ENCODE data around the gene PRTFDC1. TPM values are rescaled to one million over a fixed set of nuclear protein-coding genes. Genes with fewer than 3 reads are reported as not detected.

PRTFDC1 gene
- total RNA-seq, 2 experiments from 2014 or later = 2.2 to 2.7 TPM

DNA sequence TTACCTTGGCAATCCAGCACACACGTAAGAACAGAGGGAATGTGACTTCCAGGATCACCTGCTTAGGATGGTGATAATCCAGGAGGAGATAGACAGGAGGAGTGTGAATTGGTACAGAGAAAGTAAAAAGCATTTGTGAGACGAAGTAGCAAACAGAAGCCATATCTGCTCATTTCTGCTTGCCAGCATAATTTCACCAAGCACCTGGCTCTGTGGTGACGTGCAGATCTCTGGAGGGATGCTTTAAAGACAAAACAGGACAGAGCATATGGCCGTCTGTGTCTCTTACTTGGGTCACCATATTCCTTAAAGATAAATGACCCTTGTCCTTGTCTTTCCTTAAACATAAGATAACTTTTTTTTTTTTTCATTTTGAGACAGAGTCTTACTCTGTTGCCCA is 138.6 kb downstream of the PRTFDC1 start:
- peaks cover 7% of the 10 kb centered on the region for H3K4me1 Mint-ChIP-seq (ENCODE audit: low read depth)
- intact Hi-C loops (cut with micrococcal nuclease) = no loop called here
- CTCF ChIA-PET = no interaction called here
- H3K27ac Mint-ChIP-seq = no peak overlapping the region
- POLR2A ChIA-PET = no interaction called here
- no peaks in the 10 kb centered on the region for H3K36me3 Mint-ChIP-seq (ENCODE audit: low read depth)
- TF ChIP-seq, protein P1, sequence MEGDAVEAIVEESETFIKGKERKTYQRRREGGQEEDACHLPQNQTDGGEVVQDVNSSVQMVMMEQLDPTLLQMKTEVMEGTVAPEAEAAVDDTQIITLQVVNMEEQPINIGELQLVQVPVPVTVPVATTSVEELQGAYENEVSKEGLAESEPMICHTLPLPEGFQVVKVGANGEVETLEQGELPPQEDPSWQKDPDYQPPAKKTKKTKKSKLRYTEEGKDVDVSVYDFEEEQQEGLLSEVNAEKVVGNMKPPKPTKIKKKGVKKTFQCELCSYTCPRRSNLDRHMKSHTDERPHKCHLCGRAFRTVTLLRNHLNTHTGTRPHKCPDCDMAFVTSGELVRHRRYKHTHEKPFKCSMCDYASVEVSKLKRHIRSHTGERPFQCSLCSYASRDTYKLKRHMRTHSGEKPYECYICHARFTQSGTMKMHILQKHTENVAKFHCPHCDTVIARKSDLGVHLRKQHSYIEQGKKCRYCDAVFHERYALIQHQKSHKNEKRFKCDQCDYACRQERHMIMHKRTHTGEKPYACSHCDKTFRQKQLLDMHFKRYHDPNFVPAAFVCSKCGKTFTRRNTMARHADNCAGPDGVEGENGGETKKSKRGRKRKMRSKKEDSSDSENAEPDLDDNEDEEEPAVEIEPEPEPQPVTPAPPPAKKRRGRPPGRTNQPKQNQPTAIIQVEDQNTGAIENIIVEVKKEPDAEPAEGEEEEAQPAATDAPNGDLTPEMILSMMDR (IDR thresholded peaks at IDR 0.05) = no peak
- H3K27me3 Mint-ChIP-seq = no peaks in the 10 kb centered on the region
- DNase-seq (no peak), ATAC-seq (no peak)
- H3K4me3 Mint-ChIP-seq = no peak overlapping the region
- no peaks in the 10 kb centered on the region for H3K9me3 Mint-ChIP-seq

DNA sequence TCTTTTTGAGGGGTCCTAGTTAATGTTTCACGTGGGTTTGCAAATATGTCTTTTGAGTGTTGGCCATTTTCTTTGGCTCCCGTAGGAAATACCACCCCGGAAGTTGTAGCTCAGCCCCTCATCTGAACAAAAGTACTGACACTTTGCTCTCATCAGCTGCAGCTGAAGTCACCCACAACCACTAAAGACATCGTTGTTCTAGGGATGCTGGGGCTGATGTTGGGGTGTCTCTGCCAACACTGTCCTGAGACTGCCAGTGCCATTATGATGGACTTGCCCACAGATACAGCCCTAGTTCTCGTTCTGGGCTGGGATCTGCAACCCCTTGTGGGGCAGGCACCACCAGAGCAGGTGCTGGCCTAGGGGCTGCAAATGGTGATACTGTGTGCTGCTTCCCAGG is 146.1 kb downstream of the PRTFDC1 start:
- no peaks in the 10 kb centered on the region for H3K4me1 Mint-ChIP-seq (ENCODE audit: low read depth)
- ATAC-seq (no peak), DNase-seq (no peak)
- no peak overlapping the region for H3K4me3 Mint-ChIP-seq
- ChIA-PET POLR2A (no interaction called here), CTCF (no interaction called here)
- no peak overlapping the region for H3K27ac Mint-ChIP-seq
- intact Hi-C loops (cut with micrococcal nuclease) = no loop called here
- H3K9me3 Mint-ChIP-seq = no peaks in the 10 kb centered on the region
- TF ChIP-seq, protein P1 (IDR thresholded peaks at IDR 0.05) = no peak
- H3K27me3 Mint-ChIP-seq = no peaks in the 10 kb centered on the region
- no peaks in the 10 kb centered on the region for H3K36me3 Mint-ChIP-seq (ENCODE audit: low read depth)

DNA sequence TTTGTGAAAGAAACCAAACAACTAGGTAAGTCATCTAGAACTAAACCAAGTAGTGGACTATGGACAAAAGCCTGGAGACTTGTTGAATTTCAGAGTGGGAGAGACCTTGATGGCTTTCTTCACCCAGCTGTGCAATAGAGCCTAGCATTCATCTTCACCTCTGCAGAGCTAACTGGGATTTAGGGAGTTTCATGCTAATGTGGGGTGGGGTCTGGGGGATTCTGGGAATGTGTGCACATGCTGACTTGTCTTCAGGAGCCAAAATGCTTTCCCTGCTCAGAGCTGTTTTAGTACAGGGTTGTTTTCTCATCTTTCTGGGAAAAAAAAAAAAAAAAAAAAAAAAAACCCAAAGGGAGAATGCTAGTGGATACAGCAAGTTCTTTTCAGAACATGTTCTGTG is 147.4 kb downstream of the PRTFDC1 start:
- no peaks in the 10 kb centered on the region for H3K27me3 Mint-ChIP-seq
- intact Hi-C loops (cut with micrococcal nuclease) = no loop called here
- no peak overlapping the region for H3K4me3 Mint-ChIP-seq
- H3K36me3 Mint-ChIP-seq (ENCODE audit: low read depth) = no peaks in the 10 kb centered on the region
- no peaks in the 10 kb centered on the region for H3K4me1 Mint-ChIP-seq (ENCODE audit: low read depth)
- POLR2A ChIA-PET = no interaction called here
- no peak for DNase-seq
- no peak overlapping the region for H3K27ac Mint-ChIP-seq
- ATAC-seq = no peak
- CTCF ChIA-PET = no interaction called here
- no peaks in the 10 kb centered on the region for H3K9me3 Mint-ChIP-seq
- TF ChIP-seq, protein P1 (IDR thresholded peaks at IDR 0.05) = no peak

DNA sequence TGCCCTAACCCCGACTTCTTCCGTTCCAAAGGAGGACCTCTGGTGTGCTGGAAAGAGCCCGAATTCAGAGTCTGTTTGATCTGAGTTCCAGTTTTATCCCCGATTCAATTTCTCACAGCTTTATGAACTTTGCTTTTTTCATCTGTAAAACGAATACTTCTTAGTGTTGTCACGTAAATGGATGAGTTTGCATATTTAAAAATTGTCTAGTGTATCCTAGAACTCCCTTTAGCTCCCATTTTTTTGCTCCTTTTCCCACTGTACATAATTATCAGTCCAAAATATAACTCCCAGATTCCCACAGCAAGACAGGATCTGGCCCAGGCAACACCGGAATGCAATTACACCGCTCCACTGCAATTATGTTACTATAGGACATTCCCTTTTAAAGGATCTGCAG is 148.0 kb downstream of the PRTFDC1 start:
- Mint-ChIP-seq H3K27me3 (no peaks in the 10 kb centered on the region), H3K9me3 (no peaks in the 10 kb centered on the region), H3K4me3 (no peak overlapping the region), H3K27ac (no peak overlapping the region), H3K36me3 (ENCODE audit: low read depth) (no peaks in the 10 kb centered on the region), H3K4me1 (ENCODE audit: low read depth) (no peaks in the 10 kb centered on the region)
- TF ChIP-seq, protein P1 (IDR thresholded peaks at IDR 0.05) = no peak
- ChIA-PET POLR2A (no interaction called here), CTCF (no interaction called here)
- DNase-seq (no peak), ATAC-seq (no peak)
- intact Hi-C loops (cut with micrococcal nuclease) = no loop called here

DNA sequence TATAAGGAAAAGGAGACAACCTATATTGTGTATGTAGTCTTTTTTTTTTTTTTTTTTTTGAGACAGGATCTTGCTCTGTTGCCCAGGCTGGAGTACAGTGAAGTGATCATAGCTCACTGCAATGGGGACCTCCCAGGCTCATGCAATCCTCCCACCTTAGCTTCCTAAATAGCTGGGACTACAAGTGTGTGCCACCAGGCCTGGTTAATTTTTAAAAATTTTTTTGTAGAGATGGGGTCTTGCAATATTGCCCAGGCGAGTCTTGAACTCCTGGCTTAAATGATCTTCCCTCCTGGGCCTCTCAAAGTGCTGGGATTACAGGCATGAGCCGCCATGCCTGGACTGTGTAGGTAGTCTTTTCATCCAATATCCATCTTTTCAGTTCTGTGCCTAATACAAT is 150.0 kb downstream of the PRTFDC1 start:
- TF ChIP-seq, protein P1 (IDR thresholded peaks at IDR 0.05) = no peak
- Mint-ChIP-seq H3K4me1 (ENCODE audit: low read depth) (no peaks in the 10 kb centered on the region), H3K4me3 (no peak overlapping the region), H3K27me3 (no peaks in the 10 kb centered on the region), H3K36me3 (ENCODE audit: low read depth) (no peaks in the 10 kb centered on the region), H3K27ac (no peak overlapping the region), H3K9me3 (no peaks in the 10 kb centered on the region)
- intact Hi-C loops (cut with micrococcal nuclease) = no loop called here
- ATAC-seq (no peak), DNase-seq (no peak)
- ChIA-PET POLR2A (no interaction called here), CTCF (interaction anchor here (0.8 kb wide), 1 partner anchor 9 kb away, joined by 3 read pairs; no protein-coding TSS in a partner anchor)

Data from activated CD8-positive, alpha-beta T cell treated with anti-CD3 and anti-CD28 coated beads for 36 hours (primary cell).